Right atrium auricular region (tissue), 2 donors: ENCODE data around the gene BRI3BP. TPM values are rescaled to one million over a fixed set of nuclear protein-coding genes. Genes with fewer than 3 reads are reported as not detected.

Experiments
- DNase-seq: peaks from one replicate; pipeline ENCODE4 v3.0.0-alpha.2; 2019; ENCODE audit warnings: low spot score
- H3K27ac ChIP-seq, 2 donors: fragments of 200-600 bp; sonication (generic); 1 replicate in 1 of 2; 2 replicates in 1 of 2; pipeline ENCODE4 v1.5.1; 2016 to 2019
- H3K27me3 ChIP-seq, 2 donors: fragments of 200-600 bp; sonication (generic); one replicate each; pipeline versions ENCODE4 v1.5.1 to v1.6.0; 2017 to 2019
- H3K36me3 ChIP-seq: fragments of 200-600 bp; sonication (generic); one replicate; pipeline ENCODE4 v1.5.1; 2016
- H3K4me1 ChIP-seq, 2 donors: fragments of 200-600 bp; sonication (generic); one replicate each; pipeline versions ENCODE4 v1.5.1 to v1.6.0; 2017 to 2019
- H3K4me3 ChIP-seq, 2 donors: fragments of 200-600 bp; sonication (generic); 1 replicate in 1 of 2; 2 replicates in 1 of 2; pipeline ENCODE4 v1.5.1; 2017 to 2019; ENCODE audit warnings: mild to moderate bottlenecking in 1 of 2, moderate library complexity in 1 of 2
- H3K9me3 ChIP-seq, 2 donors: fragments of 200-600 bp; sonication (generic); one replicate each; pipeline ENCODE4 v1.5.1; 2019
- total RNA-seq, 2 donors: library from RNA; depleted of rRNA; stranded (reverse); fragments of >200 nt; gene quantifications; one replicate each; pipeline ENCODE4 v1.1.0, GENCODE V29; 2016
- TF ChIP-seq, protein P1 (sequence below), 2 donors: fragments of 200-600 bp; sonication (generic); IDR thresholded peaks; one replicate each; pipeline ENCODE4 v1.5.1; 2019; ENCODE audit warnings: antibody characterized with exemption in 2 of 2

The BRI3BP gene
- total RNA-seq, 2 donors from 2014 or later: 2.8 TPM

DNA sequence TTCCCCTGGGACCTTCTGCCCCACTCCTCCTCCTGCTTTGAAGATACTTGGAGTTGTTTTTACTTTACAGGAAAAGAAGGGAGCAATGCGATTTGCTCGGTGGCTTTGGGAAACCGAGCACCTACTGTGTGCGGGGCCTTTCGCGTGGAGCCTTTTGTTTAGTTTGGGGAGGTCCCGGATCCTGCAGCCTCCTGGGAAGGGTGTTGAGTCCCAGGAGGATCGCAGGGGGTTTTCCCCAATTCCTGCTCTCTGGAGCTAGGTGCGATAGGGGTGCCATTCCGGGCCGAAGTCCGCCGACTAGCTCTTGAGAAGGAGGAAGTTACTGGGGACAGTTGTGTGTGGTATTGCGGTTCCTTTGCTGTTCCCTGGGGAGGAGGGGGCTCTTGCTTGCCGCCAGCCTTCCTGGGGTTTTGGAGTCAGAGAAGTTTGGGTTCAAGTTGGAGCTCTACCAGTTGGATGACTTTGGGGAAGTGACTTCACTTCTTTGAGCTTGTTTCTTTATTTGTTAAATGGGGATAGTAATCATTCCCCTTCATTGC lies 1.1 kb downstream of the BRI3BP start:
- peak overlapping the region; percentile 57 to 65 for H3K4me3 ChIP-seq
- H3K27ac ChIP-seq: no peak overlapping the region
- TF ChIP-seq, protein P1, sequence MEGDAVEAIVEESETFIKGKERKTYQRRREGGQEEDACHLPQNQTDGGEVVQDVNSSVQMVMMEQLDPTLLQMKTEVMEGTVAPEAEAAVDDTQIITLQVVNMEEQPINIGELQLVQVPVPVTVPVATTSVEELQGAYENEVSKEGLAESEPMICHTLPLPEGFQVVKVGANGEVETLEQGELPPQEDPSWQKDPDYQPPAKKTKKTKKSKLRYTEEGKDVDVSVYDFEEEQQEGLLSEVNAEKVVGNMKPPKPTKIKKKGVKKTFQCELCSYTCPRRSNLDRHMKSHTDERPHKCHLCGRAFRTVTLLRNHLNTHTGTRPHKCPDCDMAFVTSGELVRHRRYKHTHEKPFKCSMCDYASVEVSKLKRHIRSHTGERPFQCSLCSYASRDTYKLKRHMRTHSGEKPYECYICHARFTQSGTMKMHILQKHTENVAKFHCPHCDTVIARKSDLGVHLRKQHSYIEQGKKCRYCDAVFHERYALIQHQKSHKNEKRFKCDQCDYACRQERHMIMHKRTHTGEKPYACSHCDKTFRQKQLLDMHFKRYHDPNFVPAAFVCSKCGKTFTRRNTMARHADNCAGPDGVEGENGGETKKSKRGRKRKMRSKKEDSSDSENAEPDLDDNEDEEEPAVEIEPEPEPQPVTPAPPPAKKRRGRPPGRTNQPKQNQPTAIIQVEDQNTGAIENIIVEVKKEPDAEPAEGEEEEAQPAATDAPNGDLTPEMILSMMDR (IDR thresholded peaks at IDR 0.05): no peak
- H3K9me3 ChIP-seq: no peaks in the 10 kb centered on the region
- no peak for DNase-seq
- H3K36me3 ChIP-seq: no peaks in the 10 kb centered on the region
- H3K27me3 ChIP-seq: no peaks in the 10 kb centered on the region
- H3K4me1 ChIP-seq: peaks cover 0 to 18% of the 10 kb centered on the region in 2 donors

DNA sequence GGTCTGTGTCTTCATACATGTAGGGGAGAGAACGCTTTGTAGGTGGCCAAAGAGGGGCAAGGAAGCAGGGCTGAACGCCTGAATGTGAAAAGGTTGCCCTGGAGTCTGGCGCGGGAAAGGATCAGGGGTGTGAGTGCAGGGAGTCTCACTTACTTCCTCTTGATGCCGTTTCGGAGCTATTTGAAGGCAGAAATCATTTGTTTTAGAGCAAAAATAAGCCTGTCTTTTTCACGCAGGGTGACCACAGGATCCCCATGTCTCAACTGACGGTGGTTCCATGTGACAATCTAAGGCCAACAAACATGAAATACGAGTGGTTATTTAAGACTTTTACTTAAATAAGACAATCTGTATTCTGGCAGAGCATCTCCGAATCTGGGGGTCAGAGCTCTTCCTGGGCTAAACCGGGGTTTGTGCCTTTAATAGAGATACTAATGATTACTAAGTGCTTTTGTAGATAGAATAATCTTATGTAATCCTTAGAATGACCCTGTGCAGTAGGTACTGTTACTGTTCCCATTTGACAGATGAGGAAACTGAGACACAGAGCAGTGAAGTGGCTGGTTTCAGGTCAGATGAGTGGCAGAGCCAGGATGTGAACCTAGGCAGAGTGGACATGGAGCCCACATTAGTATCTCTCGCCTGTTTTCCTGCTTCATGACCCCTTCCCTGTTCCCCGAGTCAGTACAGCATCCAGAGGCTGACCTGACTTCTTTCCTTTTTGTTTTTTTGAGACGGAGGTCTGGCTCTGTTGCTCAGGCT lies 1.9 kb downstream of the BRI3BP start:
- no peak overlapping the region for H3K27ac ChIP-seq
- no peaks in the 10 kb centered on the region for H3K27me3 ChIP-seq
- TF ChIP-seq, protein P1 (IDR thresholded peaks at IDR 0.05): no peak
- DNase-seq: no peak
- H3K4me3 ChIP-seq: no peak overlapping the region
- peaks cover 0 to 18% of the 10 kb centered on the region in 2 donors for H3K4me1 ChIP-seq
- no peaks in the 10 kb centered on the region for H3K9me3 ChIP-seq
- no peaks in the 10 kb centered on the region for H3K36me3 ChIP-seq

DNA sequence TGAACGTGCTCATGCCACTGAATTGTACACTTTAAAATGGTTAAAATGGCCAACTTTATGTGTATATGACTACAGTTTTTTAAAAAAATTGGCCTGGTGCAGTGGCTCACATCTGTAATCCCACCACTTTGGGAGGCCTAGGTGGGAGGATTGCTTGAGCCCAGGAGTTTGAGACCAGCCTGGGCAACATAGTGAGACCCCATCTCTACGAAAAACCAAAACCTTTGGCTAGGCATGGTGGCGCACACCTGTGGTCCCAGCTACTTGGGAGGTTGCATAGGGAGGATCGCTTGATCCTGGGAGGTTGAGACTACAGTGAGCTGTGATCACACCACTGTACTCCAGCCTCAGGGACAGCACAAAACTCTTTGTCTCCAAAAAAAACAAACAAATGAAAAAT lies 5.3 kb downstream of the BRI3BP start:
- H3K36me3 ChIP-seq: no peaks in the 10 kb centered on the region
- TF ChIP-seq, protein P1 (IDR thresholded peaks at IDR 0.05): no peak
- peaks cover 0 to 13% of the 10 kb centered on the region in 2 donors for H3K4me1 ChIP-seq
- DNase-seq: no peak
- H3K27me3 ChIP-seq: no peaks in the 10 kb centered on the region
- no peak overlapping the region for H3K27ac ChIP-seq
- H3K9me3 ChIP-seq: no peaks in the 10 kb centered on the region
- no peak overlapping the region for H3K4me3 ChIP-seq

DNA sequence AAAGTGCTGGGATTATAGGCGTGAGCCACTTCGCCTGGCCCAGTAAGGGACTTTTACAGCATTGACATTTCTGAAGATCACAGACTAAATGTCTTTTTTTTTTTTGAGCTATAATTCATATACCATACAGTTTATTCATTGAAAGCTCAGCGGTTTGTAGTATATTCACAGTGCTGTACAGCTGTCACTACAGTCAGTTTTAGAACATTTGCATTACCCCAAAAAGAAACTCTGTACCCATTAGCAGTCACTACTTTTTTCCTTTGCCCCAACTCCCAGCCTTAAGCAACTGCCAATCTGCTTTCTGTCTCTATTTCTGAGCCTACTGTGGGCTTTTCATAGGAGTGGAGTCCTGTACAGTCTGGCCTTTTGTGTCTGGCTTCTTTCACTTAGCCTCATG lies 8.2 kb downstream of the BRI3BP start:
- H3K36me3 ChIP-seq: no peaks in the 10 kb centered on the region
- TF ChIP-seq, protein P1 (IDR thresholded peaks at IDR 0.05): no peak
- H3K4me3 ChIP-seq: no peak overlapping the region
- no peaks in the 10 kb centered on the region for H3K9me3 ChIP-seq
- no peaks in the 10 kb centered on the region for H3K4me1 ChIP-seq
- no peaks in the 10 kb centered on the region for H3K27me3 ChIP-seq
- DNase-seq: no peak
- H3K27ac ChIP-seq: no peak overlapping the region

DNA sequence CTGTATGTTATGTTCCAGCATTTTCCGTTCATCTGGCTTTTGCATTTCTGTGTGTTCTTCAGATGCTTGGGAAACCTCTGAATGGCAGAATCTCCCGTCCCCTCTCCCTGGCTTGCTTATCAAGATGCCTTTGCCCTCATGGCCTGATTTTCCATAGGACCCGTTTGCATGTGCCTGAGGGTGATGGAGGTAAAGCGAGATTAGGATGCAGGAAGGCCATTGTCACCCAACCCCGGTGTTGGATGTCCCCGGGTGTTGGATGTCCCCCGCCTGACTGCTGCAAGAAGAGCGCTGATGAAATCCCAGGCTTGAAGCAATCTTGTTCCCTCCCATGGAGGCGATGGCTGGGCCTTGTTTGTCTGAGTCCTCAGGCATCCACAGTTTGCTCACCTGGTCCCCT lies 9.6 kb downstream of the BRI3BP start:
- no peaks in the 10 kb centered on the region for H3K36me3 ChIP-seq
- no peaks in the 10 kb centered on the region for H3K9me3 ChIP-seq
- H3K27ac ChIP-seq: no peak overlapping the region
- DNase-seq: no peak
- H3K4me3 ChIP-seq: no peak overlapping the region
- TF ChIP-seq, protein P1 (IDR thresholded peaks at IDR 0.05): no peak
- no peaks in the 10 kb centered on the region for H3K4me1 ChIP-seq
- H3K27me3 ChIP-seq: no peaks in the 10 kb centered on the region
